Measurements from ENCODE around the gene CGB5.
"Not testable (repeated sequence)": the region's sequence is repeated elsewhere in the genome, so short reads cannot be mapped to it uniquely, and the experiment has no call there.

Gene CGB5

DNA sequence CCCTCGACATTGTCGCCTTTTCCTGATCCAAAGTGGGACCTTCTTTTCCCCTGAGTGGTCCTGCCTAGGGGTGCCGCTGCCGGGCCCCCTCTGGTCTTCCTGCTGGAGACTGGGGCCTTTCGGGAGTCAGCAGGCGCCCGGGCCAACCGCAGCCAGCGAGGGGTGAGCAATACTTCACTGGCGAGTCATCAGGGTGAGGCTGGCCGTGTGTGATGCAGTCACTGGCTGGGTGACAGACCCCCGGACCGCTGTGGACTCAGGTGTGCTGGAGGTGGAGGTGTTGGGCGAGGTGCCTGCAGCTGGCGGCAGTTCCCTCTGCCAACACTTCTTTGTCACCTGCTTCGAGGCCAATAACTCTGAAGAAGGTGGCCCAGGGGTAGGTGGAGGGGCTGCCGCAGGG, 1.5 kb upstream of the CGB5 start:
- Histone ChIP-seq H3F3A (ENCODE audit: low read depth) (no peaks in the 10 kb centered on the region), H2AFZ (ENCODE audit: low read length) (no peak overlapping the region), H3K79me2 (ENCODE audit: insufficient read depth, low read length) (no peaks in the 10 kb centered on the region), H4K20me1 (ENCODE audit: insufficient read depth, low read length, poor library complexity, severe bottlenecking) (no peaks in the 10 kb centered on the region), H3K27me3 (ENCODE audit: insufficient read depth, low read length, poor library complexity, severe bottlenecking) (no peaks in the 10 kb centered on the region), H3K36me3 (ENCODE audit: insufficient read depth, low read length) (no peaks in the 10 kb centered on the region), H3K4me1 (ENCODE audit: insufficient read depth, low read length, poor library complexity, severe bottlenecking) (no peaks in the 10 kb centered on the region), H3K9me3 (ENCODE audit: insufficient read depth, low read depth, low read length) (no peaks in the 10 kb centered on the region), H3K9me2 (replicated peaks; ENCODE audit: low read depth, low read length) (no peaks in the 10 kb centered on the region), H3K9ac (ENCODE audit: low read depth, low read length, poor library complexity, severe bottlenecking) (no peak overlapping the region), H3K4me3 (ENCODE audit: low read length, poor library complexity, severe bottlenecking) (no peak overlapping the region), H3K4me2 (ENCODE audit: low read depth, low read length, poor library complexity, severe bottlenecking) (no peak overlapping the region)
- no peak for TF ChIP-seq EZH2phosphoT487 (IDR thresholded peaks at IDR 0.05; ENCODE audit: borderline replicate concordance)
- TF ChIP-seq, protein P1, sequence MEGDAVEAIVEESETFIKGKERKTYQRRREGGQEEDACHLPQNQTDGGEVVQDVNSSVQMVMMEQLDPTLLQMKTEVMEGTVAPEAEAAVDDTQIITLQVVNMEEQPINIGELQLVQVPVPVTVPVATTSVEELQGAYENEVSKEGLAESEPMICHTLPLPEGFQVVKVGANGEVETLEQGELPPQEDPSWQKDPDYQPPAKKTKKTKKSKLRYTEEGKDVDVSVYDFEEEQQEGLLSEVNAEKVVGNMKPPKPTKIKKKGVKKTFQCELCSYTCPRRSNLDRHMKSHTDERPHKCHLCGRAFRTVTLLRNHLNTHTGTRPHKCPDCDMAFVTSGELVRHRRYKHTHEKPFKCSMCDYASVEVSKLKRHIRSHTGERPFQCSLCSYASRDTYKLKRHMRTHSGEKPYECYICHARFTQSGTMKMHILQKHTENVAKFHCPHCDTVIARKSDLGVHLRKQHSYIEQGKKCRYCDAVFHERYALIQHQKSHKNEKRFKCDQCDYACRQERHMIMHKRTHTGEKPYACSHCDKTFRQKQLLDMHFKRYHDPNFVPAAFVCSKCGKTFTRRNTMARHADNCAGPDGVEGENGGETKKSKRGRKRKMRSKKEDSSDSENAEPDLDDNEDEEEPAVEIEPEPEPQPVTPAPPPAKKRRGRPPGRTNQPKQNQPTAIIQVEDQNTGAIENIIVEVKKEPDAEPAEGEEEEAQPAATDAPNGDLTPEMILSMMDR (conservative IDR thresholded peaks at IDR 0.05; ENCODE audit: low read length): no peak

- H3K9ac ChIP-seq (ENCODE audit: low read depth, low read length, poor library complexity, severe bottlenecking); H3K9me3 ChIP-seq (ENCODE audit: insufficient read depth, low read depth, low read length); H3K9me2 ChIP-seq (replicated peaks; ENCODE audit: low read depth, low read length); H3K4me1 ChIP-seq (ENCODE audit: insufficient read depth, low read length, poor library complexity, severe bottlenecking); H3K79me2 ChIP-seq (ENCODE audit: insufficient read depth, low read length); H3K27me3 ChIP-seq (ENCODE audit: insufficient read depth, low read length, poor library complexity, severe bottlenecking); H3K4me2 ChIP-seq (ENCODE audit: low read depth, low read length, poor library complexity, severe bottlenecking); H3F3A ChIP-seq (ENCODE audit: low read depth); H4K20me1 ChIP-seq (ENCODE audit: insufficient read depth, low read length, poor library complexity, severe bottlenecking); H2AFZ ChIP-seq (ENCODE audit: low read length); H3K4me3 ChIP-seq (ENCODE audit: low read length, poor library complexity, severe bottlenecking); H3K36me3 ChIP-seq (ENCODE audit: insufficient read depth, low read length): not testable (repeated sequence)
Observed at GRCh38 chr19:49042666-49043065, 982 bp upstream of the CGB5 start.

DNA sequence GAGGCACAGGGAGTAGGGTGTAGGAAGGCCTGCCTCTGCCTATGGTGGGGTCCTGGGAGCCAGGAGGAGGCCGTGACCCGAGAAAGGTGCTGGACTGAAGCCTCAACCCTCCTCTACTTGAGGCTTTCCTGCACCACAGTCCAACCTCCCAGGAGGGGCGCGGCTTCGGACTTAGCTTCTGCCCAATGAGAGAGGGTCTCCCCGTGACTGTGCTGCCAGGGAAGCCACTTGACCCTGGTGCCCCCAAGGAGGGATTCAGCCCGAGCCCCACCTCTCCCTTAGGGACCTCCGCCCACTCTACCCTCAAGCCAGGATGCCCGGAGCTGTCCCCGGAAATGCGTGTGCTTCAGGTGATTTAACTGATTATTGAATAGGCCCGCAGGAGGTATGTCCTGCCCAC, 5.4 kb downstream of the CGB5 start, which contains the start of gene CGB8:
TSS of gene CGB8 (minus strand) at position 101 of the 400 bp plus-strand sequence. CDS start 372 bp downstream, outside the sequence.
- not testable (repeated sequence) for H4K20me1 ChIP-seq (ENCODE audit: insufficient read depth, low read length, poor library complexity, severe bottlenecking); H3K36me3 ChIP-seq (ENCODE audit: insufficient read depth, low read length); H3K4me3 ChIP-seq (ENCODE audit: low read length, poor library complexity, severe bottlenecking); H3K9me3 ChIP-seq (ENCODE audit: insufficient read depth, low read depth, low read length); H3K27me3 ChIP-seq (ENCODE audit: insufficient read depth, low read length, poor library complexity, severe bottlenecking); H3F3A ChIP-seq (ENCODE audit: low read depth); H3K4me2 ChIP-seq (ENCODE audit: low read depth, low read length, poor library complexity, severe bottlenecking); H3K9me2 ChIP-seq (replicated peaks; ENCODE audit: low read depth, low read length); H2AFZ ChIP-seq (ENCODE audit: low read length); H3K79me2 ChIP-seq (ENCODE audit: insufficient read depth, low read length); H3K4me1 ChIP-seq (ENCODE audit: insufficient read depth, low read length, poor library complexity, severe bottlenecking); H3K9ac ChIP-seq (ENCODE audit: low read depth, low read length, poor library complexity, severe bottlenecking)

GRCh38 chr19:49049834-49050233, 6.2 kb downstream of the CGB5 start:
- H3K9ac ChIP-seq (ENCODE audit: low read depth, low read length, poor library complexity, severe bottlenecking); H3K9me2 ChIP-seq (replicated peaks; ENCODE audit: low read depth, low read length); H3K36me3 ChIP-seq (ENCODE audit: insufficient read depth, low read length); H3K79me2 ChIP-seq (ENCODE audit: insufficient read depth, low read length); H2AFZ ChIP-seq (ENCODE audit: low read length); H3K4me2 ChIP-seq (ENCODE audit: low read depth, low read length, poor library complexity, severe bottlenecking); H3K4me3 ChIP-seq (ENCODE audit: low read length, poor library complexity, severe bottlenecking); H3K4me1 ChIP-seq (ENCODE audit: insufficient read depth, low read length, poor library complexity, severe bottlenecking); H3K27me3 ChIP-seq (ENCODE audit: insufficient read depth, low read length, poor library complexity, severe bottlenecking); H3F3A ChIP-seq (ENCODE audit: low read depth); H4K20me1 ChIP-seq (ENCODE audit: insufficient read depth, low read length, poor library complexity, severe bottlenecking); H3K9me3 ChIP-seq (ENCODE audit: insufficient read depth, low read depth, low read length): not testable (repeated sequence)

DNA sequence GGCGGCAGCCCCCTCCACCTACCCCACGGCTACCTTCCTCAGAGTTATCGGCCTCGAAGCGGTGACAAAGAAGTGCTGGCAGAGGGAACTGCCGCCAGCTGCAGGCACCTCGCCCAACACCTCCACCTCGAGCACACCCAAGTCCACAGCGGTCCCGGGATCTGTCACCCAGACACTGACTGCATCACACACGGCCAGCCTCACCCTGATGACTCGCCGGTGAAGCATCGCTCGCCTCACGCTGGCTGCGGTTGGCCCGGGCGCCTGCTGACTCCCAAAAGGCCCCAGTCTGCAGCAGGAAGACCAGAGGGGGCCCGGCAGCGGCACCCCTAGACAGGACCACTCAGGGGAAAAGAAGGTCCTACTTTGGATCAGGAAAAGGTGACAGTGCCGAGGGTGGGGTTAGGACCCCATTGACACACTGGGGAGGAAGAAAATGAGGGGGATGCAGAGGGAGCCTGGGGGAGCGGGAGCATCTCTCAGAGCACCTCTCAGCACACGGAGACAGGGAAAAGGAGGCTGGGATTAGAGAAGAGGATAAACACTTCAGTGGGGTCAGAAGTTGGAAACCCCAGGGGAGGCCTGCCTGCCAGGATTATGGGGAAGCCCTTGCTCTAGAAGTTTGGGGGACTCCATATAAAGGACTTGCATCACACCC, 6.9 kb downstream of the CGB5 start:
- not testable (repeated sequence) for H3K4me2 ChIP-seq (ENCODE audit: low read depth, low read length, poor library complexity, severe bottlenecking); H2AFZ ChIP-seq (ENCODE audit: low read length); H4K20me1 ChIP-seq (ENCODE audit: insufficient read depth, low read length, poor library complexity, severe bottlenecking)

More for the DNA sequence above, 6.9 kb downstream of the CGB5 start:
- not testable (repeated sequence) for H3F3A ChIP-seq (ENCODE audit: low read depth); H3K4me3 ChIP-seq (ENCODE audit: low read length, poor library complexity, severe bottlenecking); H3K27me3 ChIP-seq (ENCODE audit: insufficient read depth, low read length, poor library complexity, severe bottlenecking); H3K9me3 ChIP-seq (ENCODE audit: insufficient read depth, low read depth, low read length); H3K79me2 ChIP-seq (ENCODE audit: insufficient read depth, low read length); H3K9ac ChIP-seq (ENCODE audit: low read depth, low read length, poor library complexity, severe bottlenecking); H3K9me2 ChIP-seq (replicated peaks; ENCODE audit: low read depth, low read length); H3K36me3 ChIP-seq (ENCODE audit: insufficient read depth, low read length); H3K4me1 ChIP-seq (ENCODE audit: insufficient read depth, low read length, poor library complexity, severe bottlenecking)

Measured in Loucy (cell line).